HG03045 (cell line): ENCODE data around the gene CMIP.
A peak's percentile ranks its signal among the peaks of the same experiment; 100 is the strongest.

Experiments used
- ATAC-seq: cut with Tn5 transposase; IDR thresholded peaks from one replicate; pipeline ENCODE4 v1.9.1; 2021; ENCODE audit warnings: mild to moderate bottlenecking, moderate library complexity; ENCODE audit not compliant: unreplicated experiment

Gene CMIP

DNA sequence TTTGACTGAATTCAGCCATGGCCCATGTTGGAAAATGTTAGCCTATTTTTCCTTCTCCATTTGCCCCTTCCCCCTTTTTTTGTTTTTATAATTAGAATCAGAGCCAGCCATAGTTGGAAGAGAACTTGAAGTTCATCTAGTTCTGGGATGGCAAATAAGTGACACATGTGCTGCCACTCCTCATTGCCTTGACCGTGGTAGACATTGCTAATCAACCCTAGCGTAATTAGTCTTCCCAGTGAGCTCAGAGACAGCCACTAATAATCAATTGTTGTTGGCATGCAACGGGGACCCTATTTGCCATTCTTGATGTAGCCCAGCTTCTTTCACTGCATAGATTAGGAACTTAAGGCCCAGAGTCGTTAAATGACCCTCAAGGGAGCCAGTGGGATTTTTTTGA is 16.6 kb downstream of the CMIP start:
- no peak for ATAC-seq

DNA sequence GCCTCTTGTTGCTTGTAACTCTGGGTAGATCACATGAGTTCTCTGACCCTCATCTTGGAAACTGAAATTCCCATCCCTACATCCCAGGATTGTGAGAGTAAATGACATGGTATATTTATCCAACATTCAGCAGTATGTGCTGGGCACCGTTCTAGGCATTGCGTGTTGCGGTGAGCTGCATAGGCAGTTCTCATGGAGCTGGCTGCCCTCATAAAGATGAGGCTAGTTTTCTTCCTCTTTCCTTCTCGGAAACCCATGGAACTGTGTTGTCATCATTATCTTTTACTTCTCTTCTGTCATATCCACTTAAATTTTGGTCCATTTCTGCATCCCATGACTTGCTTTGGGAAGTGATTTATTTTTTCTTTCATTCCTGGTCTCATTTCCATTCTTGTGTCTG is 17.2 kb downstream of the CMIP start:
- ATAC-seq, result no peak

DNA sequence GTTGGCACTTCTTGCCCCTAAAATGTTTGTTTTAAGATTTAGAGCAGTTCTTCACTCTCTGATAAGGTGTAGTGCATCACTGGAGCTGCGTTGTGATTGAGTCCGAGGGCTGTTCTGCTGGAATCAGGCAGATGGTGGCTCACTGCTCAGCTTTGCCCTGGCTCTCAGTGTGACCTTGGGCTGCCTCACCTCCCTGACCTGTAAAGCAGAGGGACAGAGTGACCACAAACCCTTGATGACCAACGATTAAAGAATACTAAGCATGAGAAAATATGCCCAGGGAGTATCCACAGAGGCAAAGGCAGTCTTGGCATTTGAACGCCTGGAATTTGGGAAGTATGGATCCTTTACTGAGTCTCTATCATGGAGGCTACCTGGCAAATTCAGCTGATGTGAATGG is 18.1 kb downstream of the CMIP start:
- no peak for ATAC-seq

DNA sequence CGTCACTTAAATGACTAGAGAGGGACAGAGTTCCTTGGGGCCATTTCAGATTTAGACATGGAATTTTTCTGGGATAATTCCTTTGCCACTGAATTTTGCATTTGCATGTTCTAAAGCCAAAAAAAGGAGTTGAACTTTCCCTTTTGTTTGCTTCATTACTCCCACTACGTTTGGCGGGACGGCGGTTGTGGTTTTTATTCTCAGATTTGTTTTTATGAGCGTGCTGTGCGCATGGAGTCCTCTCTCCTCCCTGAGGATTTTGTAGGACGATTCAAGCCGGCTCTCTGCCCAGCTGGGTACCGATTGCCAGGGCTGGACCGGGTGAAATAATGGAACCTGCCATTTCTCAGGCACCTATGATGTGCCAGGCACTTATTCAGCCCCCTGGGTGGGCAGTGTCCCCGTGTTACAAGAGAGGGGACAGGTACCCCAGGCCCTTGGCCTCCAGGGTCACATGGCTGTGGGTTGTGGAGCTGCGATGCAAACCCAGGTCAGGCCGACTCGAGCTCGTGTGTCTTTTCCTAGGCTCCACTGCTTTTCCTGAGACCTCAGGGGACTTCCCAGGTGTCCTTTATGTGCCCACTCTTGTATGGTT is 18.8 kb downstream of the CMIP start:
- no peak for ATAC-seq

DNA sequence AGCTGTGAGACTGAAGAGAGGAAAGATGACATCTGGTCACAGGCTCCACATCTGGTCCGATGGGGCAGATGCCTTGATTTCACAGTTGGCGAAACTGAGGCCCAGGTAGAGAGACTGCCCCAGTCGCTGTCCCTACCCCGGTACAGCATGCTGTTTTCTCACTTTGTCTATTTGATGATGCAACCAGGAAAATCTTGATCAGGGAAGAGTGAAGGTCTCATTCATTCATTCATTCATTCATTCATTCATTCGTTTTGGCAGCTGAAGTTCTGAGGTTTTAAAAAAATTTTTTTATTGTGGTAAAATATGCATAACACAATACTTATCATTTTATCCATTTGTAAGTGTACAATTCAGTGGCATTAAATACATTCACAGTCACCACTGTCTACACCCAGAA is 19.7 kb downstream of the CMIP start:
- ATAC-seq, result no peak

DNA sequence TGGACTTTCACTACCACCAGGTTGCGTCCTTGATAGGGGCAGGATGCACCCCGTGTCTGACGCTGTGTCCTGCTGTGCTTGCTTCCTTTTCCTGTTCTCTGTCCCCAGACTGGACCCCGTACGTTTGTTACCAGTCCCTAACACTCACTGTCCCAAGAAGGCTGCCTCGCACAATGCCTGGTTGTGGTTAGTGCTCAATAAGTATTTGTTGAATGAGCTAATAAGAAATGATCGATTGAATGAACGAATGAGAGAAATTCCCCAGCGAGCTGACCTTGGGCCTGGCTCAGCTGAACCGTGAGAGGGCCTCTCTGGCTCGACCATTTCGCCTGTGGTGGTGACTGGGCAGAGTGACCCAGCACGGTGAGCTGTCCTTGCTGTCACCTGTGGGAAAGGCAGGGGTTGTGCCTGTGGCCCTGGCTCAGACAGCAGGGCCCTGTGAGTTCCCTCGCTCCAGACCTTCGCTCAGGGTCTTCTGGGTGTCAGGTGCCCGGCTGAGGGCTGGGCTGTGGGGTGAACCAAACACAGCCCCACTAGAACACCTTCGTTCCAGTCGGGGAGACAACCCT is 20.9 kb downstream of the CMIP start:
- ATAC-seq, result no peak

DNA sequence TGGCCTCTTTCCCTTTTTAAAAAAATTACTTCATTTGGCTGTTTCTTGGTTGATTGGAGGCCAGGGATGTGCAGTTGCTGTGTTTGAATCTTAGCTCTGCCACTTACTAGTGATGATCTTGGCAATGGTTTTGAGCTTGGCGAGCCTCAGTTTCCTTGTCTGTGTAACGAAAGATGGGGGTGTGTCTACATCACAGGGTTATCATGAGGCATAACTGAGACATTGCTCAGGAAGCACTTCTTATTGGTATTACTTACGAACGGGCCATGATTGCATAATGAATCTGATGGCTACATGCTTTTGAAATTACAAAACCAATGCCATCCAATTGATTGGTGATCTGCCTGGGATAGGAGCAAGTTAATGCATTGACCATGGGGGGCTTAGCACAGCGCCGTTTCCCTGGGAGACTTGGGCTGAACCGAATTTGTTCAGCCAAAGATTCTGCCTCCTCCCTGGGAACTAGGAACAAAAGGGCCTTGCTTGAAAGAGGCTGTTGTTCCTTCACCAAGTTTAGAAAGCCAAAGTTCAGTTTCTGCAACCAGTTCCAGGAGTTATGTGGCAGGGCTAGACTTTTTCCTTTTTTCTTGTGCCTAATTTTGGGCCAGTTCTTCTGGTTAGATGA is 21.9 kb downstream of the CMIP start:
- ATAC-seq, result no peak

DNA sequence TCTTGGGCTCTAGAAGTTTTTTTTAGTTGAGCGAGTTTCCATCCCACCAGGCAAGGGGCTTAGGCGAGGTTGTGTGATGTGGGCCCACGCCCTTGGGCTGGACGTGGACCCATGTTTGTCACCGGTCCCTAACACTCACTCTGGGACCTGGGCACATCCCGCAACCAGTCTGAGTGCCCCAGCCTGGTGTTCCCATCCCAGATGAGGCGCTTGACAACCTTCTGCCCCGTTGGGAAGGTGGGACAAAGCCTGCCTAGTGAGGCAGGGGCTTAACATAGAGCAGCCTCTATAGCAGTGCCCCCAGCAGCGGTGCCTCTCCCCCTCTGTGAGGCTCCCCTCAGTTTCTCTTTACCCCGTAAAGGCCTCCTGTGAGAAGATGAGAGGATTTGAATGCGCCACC is 22.5 kb downstream of the CMIP start:
- ATAC-seq, result no peak

DNA sequence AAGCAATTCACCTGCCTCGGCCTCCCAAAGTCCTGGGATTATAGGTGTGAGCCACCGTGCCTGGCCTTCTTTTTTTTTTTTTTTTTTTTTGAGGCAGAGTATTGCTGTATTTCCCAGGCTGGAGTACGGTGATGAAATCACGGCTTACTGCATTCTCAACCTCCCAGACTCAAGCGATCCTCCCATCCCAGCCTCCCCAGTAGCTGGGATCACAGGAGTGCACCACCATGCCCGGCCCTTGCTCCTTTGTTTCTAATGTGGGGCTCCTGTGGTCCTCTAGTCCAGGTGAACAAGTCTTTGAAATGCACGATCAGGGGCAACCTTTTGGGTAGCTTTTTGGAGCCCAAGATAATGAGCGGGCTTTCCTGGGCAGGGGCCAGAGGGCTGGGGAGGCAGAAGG is 23.2 kb downstream of the CMIP start:
- ATAC-seq, result no peak

DNA sequence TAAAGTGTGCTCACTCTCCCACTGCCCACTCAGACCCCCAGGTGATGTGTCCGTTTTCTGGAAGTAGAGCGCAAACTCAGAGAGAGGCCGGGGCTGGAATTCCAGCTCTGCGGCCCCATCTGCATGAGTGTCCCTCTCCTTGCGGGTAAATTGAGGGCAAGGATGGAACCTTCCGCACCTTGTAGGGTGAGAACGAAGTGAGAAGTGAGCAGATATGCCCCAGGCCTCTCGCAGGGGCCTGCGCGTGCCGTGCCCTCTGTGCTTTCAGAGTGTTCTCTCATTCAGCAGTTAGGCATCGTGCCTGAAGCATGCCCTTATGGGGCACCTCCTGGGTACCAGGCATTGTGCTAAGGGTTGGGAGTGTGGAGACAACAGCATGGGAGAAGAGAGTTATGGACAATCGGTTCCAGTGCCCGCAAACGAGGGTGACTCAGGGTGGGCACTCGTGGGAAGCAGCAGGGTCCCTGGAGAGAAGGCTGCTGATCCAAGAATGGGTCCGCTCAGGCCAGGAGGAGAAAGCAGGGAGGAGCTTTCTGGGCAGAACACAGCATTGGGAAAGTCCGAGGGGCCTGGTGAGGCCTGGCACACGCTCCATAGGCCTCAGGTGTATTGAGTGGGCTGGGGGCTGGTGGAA is 23.8 kb downstream of the CMIP start:
- ATAC-seq, result no peak

DNA sequence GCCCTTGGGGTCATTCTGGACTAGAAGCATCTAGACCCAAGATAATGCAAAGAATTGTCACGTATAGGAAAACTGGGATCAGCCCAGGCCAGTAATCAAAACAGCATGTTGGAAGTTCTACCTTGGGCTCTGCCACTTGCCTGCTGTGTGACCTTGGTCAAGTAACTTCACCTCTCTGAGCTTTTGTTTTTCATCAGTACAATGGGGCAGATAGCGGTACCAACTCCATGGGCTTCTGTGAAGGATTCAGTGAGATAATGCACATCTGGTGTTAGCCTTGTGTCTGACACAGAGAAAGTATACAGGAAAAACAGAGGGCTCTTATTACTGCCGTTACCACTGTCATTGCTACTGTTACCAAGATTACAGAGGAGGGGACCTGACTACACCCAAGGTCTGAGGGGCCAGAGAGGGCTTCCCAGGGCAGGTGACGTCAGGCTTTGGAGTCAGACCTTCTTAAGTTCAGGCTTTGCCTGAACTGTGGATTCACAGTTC is 24.6 kb downstream of the CMIP start:
- ATAC-seq, result no peak

DNA sequence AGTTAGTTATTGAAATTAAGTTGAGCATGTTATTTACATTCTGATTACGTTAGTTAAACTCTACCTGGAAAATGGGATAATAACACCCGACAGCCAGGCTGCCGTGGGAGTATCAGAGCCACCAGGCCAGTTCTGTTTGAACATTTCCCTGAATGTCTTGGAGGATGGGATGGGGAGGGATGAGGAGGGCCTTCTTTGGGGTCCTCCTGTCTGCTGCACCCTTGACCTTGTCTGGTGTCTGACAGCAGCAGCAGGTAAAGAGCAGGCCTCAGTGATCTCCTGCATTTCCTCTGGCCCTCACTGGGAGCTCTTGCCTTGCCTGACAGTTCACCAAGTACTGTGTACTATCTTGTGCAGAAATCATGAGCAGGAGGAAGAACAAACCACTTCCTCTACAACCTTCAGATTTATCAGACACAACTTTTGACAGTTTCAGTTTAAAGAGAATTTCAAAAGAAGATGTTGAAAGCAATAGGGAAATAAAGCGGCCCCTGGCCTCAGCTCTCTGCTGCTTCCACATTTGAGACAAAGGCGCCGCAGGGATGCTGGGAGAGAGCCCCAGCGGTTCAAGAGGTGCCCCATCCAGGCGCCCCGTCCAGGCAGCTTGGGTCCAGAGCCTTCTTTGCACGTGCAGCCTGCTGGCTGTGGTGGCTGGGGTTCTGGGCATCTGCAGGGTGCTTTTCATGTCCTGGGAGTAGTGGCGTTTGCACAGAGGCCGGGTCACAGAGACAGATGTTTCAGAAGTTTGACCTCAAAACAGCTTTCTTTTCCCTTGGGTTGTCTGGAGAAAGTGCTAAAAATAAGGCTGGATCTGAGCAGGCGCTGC is 25.3 kb downstream of the CMIP start:
- peak; percentile 68 for ATAC-seq

DNA sequence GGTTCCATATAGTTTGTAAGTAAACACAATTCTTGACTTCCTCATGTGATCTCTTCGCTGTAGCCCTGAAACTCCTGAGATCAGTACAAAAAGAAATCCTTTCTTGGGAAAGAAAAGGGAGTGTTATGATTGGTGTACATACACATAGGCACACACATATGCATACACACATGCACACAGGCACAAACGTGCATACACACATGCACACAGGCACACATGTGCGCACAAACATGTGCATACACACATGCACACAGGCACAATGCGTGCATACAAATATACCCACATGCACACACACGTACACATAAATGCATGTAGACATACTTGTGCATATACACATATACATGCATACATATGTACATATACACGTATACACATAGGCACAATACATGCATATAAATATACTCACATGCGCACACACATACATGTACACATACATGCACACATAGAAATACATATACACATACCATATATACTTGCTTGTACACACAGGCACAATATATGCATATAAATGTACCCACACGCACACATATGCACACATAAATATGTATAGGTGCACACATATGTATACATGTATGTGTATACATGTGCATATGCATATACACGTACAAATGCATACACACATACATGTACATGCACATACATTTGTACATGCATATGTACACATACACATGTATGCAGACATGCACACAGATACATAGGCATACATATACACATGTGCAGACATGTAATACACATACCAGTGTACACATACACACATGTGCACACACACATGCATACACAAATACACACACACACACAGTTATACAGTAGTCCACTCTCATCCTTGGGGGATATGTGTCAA is 26.4 kb downstream of the CMIP start:
- ATAC-seq, result no peak

DNA sequence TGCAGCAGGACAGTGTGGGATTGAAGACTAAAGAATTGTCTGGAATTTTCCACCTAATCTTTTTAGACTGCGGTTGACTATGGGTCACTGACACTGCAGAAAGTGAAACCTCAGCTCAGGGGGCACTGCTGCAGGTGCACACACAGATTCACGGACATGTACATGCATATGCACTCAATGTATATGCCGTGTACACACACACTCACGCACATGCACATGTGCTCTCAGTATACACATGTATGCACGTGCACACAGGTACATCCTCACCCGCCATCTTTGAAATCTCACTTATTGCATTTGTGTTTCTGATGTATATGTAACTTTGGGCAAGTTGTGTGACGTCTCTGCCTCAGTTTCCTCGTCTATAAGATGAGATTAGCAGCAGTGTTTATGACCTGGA is 27.3 kb downstream of the CMIP start:
- ATAC-seq, result no peak

DNA sequence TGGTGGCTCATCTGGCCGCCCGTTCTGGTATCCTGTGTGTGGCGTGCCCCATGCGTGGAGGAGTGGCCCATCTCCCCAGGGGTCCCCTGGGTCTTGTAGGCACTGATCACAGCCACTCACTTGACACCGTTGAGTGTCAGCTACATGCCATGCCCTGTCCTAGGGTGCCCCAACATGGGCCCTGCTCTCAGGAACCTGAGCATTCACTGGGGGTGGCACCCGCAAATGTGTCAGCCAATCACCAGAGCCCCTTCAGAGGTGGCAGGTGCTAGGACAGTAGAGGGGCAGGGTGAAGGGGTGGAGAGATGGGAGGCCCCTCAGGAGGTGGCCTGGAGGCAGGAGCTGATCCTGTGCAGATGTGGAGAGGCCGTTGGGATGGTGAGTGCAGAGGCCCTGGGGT is 27.8 kb downstream of the CMIP start:
- no peak for ATAC-seq

DNA sequence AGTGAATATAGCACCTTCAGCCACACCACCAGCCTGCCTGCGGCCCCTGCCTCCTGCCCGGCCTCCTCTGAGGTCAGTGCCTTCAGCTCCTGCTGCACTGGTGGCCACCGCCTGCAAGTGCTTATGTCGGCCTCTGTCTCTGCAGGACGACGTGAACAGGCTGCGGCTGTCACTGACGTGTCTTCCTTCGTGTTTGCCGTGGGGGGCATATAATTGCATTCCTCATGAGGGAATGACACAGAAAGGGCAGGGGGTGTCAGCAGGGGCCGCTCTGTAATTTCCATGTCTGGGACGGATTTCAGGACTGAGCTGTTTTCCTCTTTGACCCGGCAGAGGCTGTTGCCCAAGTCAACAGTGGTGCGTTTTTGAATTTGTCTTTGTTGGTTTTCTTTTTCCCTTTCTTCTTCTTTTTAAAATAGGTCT is 28.5 kb downstream of the CMIP start:
- ATAC-seq, result no peak

DNA sequence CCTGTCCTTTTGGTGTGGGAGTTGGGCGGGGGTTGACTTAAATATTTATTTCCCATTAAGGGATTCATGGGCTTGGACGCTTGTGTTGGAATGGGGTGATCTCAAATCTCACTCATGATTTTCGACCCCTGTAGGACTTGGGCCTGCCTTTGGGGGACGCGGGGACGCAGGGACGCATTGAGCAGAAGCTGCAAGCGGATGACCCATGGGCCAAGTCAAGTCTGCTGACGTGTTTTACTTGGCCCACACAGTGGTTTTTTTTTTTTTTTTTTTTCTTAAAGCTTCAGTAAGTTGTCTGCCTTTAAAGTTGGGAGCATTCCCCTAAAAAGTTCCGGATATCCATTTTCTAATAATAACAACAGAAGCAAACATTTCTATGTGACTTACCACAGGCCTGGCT is 28.9 kb downstream of the CMIP start:
- no peak for ATAC-seq

DNA sequence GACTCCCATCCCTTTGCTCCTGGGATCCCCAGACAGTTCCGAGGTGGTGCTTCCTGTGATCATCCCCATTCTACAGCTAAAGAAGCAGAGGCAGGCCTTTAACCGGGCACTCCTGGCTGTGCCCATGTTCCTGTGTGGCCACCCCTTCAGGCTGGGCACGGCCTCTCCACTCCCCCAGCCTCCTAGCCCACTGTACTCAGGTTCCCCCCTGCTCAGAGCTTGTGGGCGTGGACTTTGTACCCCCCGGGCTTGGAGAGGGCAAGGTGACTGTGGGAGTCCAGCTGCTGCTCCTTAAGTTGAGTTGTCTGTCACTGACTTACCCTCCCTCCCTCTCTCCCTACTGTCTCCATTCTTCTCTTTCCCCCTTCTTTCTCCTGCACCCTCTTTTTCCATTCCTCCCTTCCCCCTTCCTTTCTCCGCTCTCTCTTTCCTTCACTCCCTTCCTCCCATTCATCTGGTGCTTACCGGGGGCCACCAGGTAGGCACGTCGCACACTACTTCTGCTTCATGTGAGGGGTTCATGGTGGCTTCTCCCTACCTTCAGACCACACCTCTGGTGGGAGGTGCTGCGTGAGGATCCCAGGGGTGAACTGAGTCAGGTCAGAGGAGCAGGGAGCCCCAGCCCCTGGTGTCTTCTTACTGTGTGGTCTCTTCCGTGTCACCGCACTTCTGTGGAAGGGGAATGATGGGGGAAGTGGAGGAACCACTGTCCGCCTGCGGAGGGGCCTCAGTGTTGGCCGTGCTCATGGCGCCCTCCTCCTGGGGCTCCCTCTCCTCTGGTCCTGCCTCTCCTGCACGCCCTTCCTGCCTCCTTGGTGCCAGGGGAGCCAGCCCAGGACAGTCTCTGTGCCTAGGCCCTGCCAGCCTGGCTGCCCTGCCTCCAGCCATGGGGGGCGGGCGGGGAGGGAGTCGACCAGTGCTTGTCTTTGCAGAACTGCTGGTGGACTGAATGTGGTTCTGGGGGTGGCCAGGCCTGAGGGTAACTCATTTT is 29.7 kb downstream of the CMIP start:
- no peak for ATAC-seq
